Measurements from ENCODE around the gene CUTC. TPM values are rescaled to one million over a fixed set of nuclear protein-coding genes. Genes with fewer than 3 reads are reported as not detected.
"Not testable (repeated sequence)": the region's sequence is repeated elsewhere in the genome, so short reads cannot be mapped to it uniquely, and the experiment has no call there.

Gene CUTC
- polyA plus RNA-seq, 1 donor, result 18.0 TPM

DNA sequence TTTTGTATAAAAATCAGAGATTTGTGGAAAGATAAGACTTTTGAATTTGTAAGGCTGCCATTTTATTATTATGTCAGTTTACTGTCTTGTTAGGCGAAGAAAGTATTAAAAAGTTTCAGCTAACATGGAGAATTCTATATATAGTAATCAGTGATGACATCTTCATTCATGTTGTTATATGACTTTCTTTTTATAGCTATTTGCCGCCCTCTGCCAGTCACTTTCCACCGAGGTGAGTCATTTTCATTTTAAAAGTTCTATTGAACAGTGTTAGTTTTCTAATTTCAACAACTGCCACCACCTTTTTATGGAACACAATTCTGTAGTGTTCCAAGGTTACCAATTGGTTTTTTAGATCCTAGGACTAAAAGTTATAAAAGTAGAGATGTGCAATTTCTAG, 11.8 kb downstream of the CUTC start:
- DNase-seq, result no peak

DNA sequence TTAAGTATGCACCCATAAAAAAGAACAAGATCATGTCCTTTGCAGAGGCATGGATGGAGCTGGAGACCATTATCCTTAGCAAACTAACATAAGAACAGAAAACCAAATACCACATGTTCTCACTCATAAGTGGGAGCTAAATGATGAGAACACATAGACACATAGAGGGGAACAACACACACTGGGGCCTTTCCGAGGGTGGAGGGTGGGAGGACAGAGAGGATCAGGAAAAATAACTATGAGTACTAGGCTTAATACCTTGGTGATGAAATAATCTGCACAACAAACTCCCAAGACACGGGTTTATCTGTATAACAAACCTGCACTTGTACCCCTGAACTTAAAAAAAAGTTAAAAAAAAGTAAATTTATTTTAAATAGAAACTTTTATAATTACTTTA, 14.1 kb downstream of the CUTC start:
- DNase-seq, result not testable (repeated sequence)

- no peak for DNase-seq
Observed at GRCh38 chr10:99748823-99749451, 16.9 kb downstream of the CUTC start.

- no peak for DNase-seq
Observed at GRCh38 chr10:99750641-99751040, 18.6 kb downstream of the CUTC start.

- no peak for DNase-seq
Observed at GRCh38 chr10:99754670-99755069, 22.6 kb downstream of the CUTC start.

DNA sequence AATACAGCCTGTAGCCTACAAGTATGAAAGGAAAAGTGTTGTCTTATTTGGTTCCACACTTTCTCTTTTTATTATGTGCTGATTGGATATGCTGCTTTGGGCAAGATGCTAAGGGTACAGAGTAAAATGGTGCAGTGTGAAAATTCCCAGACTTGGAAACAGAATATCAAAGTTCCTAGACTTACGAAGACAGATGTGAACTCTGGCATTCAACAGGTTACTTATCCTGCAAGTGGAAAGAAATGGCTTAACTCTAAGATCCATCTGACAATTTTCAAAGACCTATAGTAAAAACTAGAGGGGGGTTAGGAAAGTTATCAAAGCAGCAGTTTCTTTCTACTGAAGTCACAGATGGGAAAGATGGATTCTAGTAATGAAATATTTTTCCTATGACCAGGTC, 24.1 kb downstream of the CUTC start:
- DNase-seq, result no peak

- DNase-seq, result no peak
Observed at GRCh38 chr10:99758211-99758891, 26.3 kb downstream of the CUTC start.

DNA sequence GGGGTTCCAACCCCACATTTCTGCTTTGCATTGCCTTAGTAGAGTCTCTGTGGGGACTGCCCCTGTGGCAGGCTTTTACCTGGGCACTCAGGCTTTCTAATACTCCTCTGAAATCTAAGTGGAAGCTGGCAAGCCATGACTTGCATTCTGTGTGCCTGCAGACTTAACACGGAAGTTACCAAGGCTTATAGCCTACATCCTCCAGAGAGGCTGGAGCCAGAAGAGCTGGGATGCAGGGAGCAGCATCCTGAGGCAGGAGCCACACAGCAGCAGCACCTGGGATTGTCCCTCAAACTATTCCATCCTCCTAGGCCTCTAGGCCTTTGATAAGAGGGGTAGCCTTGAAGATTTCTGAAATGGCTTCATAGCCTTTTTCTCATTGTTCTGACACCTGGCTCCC, 28.3 kb downstream of the CUTC start:
- DNase-seq, result no peak

DNA sequence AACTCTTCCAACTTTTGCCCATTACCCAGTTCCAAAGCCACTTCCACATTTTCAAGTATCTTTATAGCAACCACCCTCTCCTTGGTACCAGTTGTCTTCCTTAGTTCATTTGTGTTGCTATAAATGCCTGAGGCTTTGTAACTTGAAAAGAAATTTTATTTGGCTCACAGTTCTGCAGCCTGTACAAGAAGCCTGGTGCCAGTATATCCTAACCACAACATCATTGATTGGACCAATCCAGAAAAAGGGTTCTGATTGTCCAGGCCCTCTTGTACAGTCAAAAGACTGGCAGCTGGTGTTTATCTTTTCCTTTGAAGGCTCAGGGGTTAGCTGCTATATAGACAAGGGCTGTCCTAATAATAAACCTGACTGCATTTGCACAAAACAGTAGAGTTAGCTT, 29.3 kb downstream of the CUTC start:
- no peak for DNase-seq

- no peak for DNase-seq
Observed at GRCh38 chr10:99765672-99766301, 33.8 kb downstream of the CUTC start.

DNA sequence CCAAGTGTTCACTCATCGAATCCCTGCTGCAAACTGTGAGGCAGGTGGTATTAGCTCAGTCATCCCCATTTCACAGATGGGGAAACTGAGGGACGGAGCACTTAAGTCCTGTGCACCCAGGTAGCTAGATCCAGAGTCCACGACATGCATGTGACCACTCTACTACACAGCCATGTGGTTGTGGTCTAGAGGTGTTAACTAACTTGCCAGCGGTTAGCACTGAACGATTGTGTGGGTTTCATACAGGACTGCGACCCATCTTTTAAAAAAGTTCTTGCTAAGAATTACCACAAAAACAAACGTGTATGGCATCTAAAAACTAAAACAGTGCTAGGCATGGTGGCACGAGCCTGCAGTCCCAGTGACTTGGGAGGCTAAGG, 34.3 kb downstream of the CUTC start:
- DNase-seq, result no peak

DNA sequence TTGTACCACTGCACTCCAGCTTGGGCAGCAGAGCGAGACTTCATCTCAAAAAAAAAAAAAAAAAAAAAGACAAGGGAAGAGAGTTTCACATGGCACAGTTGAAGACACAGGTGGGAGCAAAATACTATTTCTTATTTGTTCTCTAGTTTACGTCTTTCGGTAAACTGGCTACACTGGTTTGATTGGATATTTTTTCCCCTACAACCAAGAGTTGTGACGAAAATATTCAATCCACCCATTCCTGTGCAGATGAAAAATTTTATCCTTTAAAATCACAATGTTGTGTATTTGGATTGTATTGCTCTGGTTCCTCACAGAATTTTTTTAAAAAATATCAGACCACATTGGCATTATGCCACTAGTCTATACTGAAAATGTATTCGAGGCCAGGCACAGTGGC, 35.9 kb downstream of the CUTC start:
- no peak for DNase-seq

GRCh38 chr10:99768556-99768955, 36.5 kb downstream of the CUTC start:
- DNase-seq, result no peak

DNA sequence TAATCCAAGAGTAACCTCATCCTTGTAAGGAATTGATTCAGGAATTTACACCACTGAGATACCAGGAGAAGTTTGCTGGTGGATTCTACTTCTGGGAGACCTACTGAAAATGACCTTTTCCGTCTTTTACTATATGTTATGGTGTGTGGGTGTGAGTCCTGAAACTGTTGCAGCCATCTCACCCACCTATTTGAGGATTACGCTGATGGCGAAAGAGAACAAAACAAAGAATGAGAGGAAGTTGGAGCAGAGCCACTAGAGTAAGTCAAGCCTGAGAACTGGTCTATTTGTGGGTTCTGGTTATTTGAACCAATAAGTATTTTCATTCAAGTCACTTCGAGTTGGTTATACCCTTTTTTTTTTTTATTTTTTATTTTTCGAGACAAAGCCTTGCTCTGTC, 37.7 kb downstream of the CUTC start:
- DNase-seq, result no peak

DNA sequence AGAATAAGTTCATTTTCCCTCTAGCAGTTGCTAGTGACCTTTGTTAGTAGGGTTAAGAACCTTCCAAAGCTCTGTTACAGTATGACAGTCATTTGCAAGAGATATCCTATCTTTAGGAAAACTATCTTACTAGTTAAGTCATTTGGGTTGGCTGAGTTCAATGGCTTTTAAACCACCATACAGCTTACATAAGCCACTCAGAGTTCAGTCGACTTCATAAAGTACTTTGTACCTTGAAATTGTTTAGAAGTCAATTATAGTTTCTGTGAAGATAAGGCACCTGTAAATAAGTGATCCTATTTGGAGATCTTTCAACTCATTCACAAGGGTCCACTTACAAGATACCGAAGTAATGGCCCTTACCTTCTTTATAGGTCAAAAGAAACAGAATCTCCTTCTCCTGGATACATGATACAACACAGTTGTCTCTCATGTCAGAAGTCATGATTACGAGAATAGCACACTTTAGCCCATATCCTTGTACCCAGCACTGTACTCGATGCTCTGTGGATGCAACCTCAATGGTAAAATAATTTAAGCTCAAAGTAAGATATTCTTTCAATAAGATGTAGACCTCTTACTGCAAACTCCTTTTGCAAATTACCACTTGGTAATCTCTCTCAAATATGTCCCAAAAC, 38.5 kb downstream of the CUTC start:
- no peak for DNase-seq

- no peak for DNase-seq
Observed at GRCh38 chr10:99775850-99776249, 43.8 kb downstream of the CUTC start.

GRCh38 chr10:99777918-99778714, 46.1 kb downstream of the CUTC start:
- DNase-seq, result no peak

- DNase-seq, result no peak
Observed at GRCh38 chr10:99779335-99779734, 47.3 kb downstream of the CUTC start.

- DNase-seq, result no peak
Observed at GRCh38 chr10:99781734-99782429, 49.8 kb downstream of the CUTC start.

DNA sequence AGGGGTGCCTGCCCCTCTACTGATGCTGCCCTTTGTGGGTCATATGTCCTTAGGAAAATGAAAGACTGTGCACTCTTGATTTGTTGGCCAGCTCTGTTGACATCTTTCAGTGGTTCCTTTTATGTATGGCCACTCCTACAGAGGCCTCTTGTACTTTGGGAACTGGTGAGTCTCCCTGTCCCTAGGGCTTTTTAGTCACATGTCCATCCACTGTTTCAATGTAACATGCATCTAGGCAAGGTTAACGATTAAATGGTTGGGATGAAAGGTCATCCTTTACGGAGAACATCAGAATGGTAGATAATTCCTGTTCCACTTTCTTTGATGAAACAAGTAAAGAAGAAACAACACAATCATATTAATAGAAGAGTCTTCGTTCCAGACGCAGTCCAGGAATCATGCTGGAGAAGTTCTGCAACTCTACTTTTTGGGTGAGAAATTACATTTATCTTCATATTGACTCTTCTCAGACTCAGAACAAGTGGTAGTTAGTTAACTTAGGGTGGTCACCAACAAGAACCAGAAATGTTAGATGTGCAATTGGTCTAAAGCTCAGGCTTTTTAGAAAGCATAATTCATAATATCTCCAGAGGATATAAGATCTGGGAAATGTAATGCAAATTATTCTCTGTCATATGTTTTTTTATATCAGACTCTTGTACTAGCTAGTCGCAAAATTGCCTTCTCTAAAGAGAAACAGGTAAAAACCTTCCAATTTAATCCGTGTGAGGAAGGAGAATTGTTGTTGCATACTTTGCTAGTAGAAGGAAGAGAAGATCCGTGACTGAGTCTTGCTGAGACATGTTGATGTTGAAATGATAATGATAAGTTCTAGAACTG, 50.6 kb downstream of the CUTC start, which contains the start of gene ABCC2:
Gene ABCC2 (plus strand): TSS at position 194 of the 840 bp plus-strand sequence. CDS start 205 bp downstream, at position 399.
- no peak for DNase-seq
